H9 (cell line): ENCODE data around the gene KRTAP2-2. TPM values are rescaled to one million over a fixed set of nuclear protein-coding genes. Genes with fewer than 3 reads are reported as not detected.

Source experiments
- DNase-seq: peaks from one replicate; pipeline ENCODE4 v3.0.0-alpha.2; 2017
- H2AFZ ChIP-seq: one replicate; pipeline ENCODE4 v1.6.1; 2013; ENCODE audit warnings: mild to moderate bottlenecking, low read length, control low read depth, moderate library complexity
- H2AK5ac ChIP-seq: 2 replicates; pipeline ENCODE4 v1.6.1; 2013; ENCODE audit warnings: low read length, control low read depth, mixed read lengths; ENCODE audit not compliant: insufficient read length
- H2BK120ac ChIP-seq: one replicate; pipeline ENCODE4 v1.6.1; 2013; ENCODE audit warnings: low read depth, mild to moderate bottlenecking, low read length, control low read depth, inconsistent platforms; ENCODE audit not compliant: poor library complexity, severe bottlenecking
- H2BK12ac ChIP-seq: 2 replicates; pipeline ENCODE4 v1.6.1; 2013; ENCODE audit warnings: low read length, control low read depth, mixed read lengths, low read depth; ENCODE audit not compliant: insufficient read length
- H2BK15ac ChIP-seq: 2 replicates; pipeline ENCODE4 v1.6.1; 2013; ENCODE audit warnings: low read depth, low read length, control low read depth
- H2BK20ac ChIP-seq: one replicate; pipeline ENCODE4 v1.6.1; 2013; ENCODE audit warnings: low read depth, mild to moderate bottlenecking, low read length, control low read depth, inconsistent platforms; ENCODE audit not compliant: poor library complexity, severe bottlenecking
- H2BK5ac ChIP-seq: 2 replicates; pipeline ENCODE4 v1.6.1; 2013; ENCODE audit warnings: low read length, control low read depth, mixed read lengths; ENCODE audit not compliant: insufficient read length
- H3K14ac ChIP-seq: 2 replicates; pipeline ENCODE4 v1.6.1; 2013; ENCODE audit warnings: low read length, control low read depth; ENCODE audit not compliant: insufficient read depth
- H3K18ac ChIP-seq: 2 replicates; pipeline ENCODE4 v1.6.1; 2013; ENCODE audit warnings: low read depth, mild to moderate bottlenecking, mixed read lengths, low read length, control low read depth; ENCODE audit not compliant: insufficient read length
- H3K23ac ChIP-seq: 2 replicates; pipeline ENCODE4 v1.6.1; 2013; ENCODE audit warnings: low read length, control low read depth, mixed read lengths, low read depth; ENCODE audit not compliant: insufficient read length
- H3K23me2 ChIP-seq: 2 replicates; pipeline ENCODE4 v1.6.1; 2013; ENCODE audit warnings: low read depth, mild to moderate bottlenecking, mixed read lengths, low read length, control low read depth; ENCODE audit not compliant: insufficient read length, poor library complexity, severe bottlenecking
- H3K27ac ChIP-seq: 2 replicates; pipeline ENCODE4 v1.5.1; 2013; ENCODE audit warnings: low read length, control low read depth, mixed read lengths, low read depth; ENCODE audit not compliant: insufficient read length
- H3K27me3 ChIP-seq: 2 replicates; pipeline ENCODE4 v1.6.1; 2013; ENCODE audit warnings: low read length, control low read depth, inconsistent platforms; ENCODE audit not compliant: insufficient read depth
- H3K4ac ChIP-seq: 2 replicates; pipeline ENCODE4 v1.6.1; 2013; ENCODE audit warnings: low read depth, mild to moderate bottlenecking, control low read depth, inconsistent platforms, low read length, moderate library complexity
- H3K4me1 ChIP-seq: 2 replicates; pipeline ENCODE4 v1.6.1; 2013; ENCODE audit warnings: low read length, control low read depth, inconsistent platforms; ENCODE audit not compliant: insufficient read depth
- H3K4me2 ChIP-seq: 2 replicates; pipeline ENCODE4 v1.6.1; 2013; ENCODE audit warnings: low read length, control low read depth, mixed read lengths; ENCODE audit not compliant: insufficient read length, insufficient read depth
- H3K56ac ChIP-seq: 2 replicates; pipeline ENCODE4 v1.6.1; 2013; ENCODE audit warnings: low read depth, mild to moderate bottlenecking, mixed read lengths, low read length, control low read depth; ENCODE audit not compliant: insufficient read length
- H3K79me1 ChIP-seq: 2 replicates; pipeline ENCODE4 v1.6.1; 2013; ENCODE audit warnings: low read depth, mild to moderate bottlenecking, moderate library complexity, low read length, control low read depth, inconsistent platforms; ENCODE audit not compliant: insufficient read depth, poor library complexity, severe bottlenecking
- H3K79me2 ChIP-seq: 2 replicates; pipeline ENCODE4 v1.6.1; 2013; ENCODE audit warnings: low read length, control low read depth, inconsistent platforms; ENCODE audit not compliant: insufficient read depth
- H3K9ac ChIP-seq: 2 replicates; pipeline ENCODE4 v1.6.1; 2013; ENCODE audit warnings: low read length, control low read depth, mixed read lengths; ENCODE audit not compliant: insufficient read length; ENCODE audit errors: extremely low read depth
- H3K9me3 ChIP-seq: one replicate; pipeline ENCODE4 v1.6.1; 2013; ENCODE audit warnings: low read depth, low read length, inconsistent platforms; ENCODE audit not compliant: control insufficient read depth
- H3T11ph ChIP-seq: one replicate; pipeline ENCODE4 v1.6.1; 2013; ENCODE audit warnings: mild to moderate bottlenecking, low read length, control low read depth, inconsistent platforms
- H4K20me1 ChIP-seq: one replicate; pipeline ENCODE4 v1.6.1; 2013; ENCODE audit not compliant: control insufficient read depth, insufficient read length, insufficient read depth
- H4K5ac ChIP-seq: 2 replicates; pipeline ENCODE4 v1.6.1; 2013; ENCODE audit warnings: low read depth, mild to moderate bottlenecking, mixed read lengths, low read length, control low read depth; ENCODE audit not compliant: insufficient read length
- H4K8ac ChIP-seq: replicated peaks from 2 replicates; pipeline ENCODE4 v1.6.1; 2013; ENCODE audit warnings: low read length, control low read depth, mixed read lengths, low read depth; ENCODE audit not compliant: insufficient read length
- H4K91ac ChIP-seq: 2 replicates; pipeline ENCODE4 v1.6.1; 2013; ENCODE audit warnings: low read depth, mild to moderate bottlenecking, moderate library complexity, mixed read lengths, low read length, control low read depth; ENCODE audit not compliant: insufficient read length
- H3K27ac Mint-ChIP-seq, 3 experiments: 2 replicates in 2 of 3; 3 replicates in 1 of 3; pipeline ENCODE4 v1.8.0; 2020 to 2021; ENCODE audit warnings: mixed read lengths in 3 of 3, mild to moderate bottlenecking in 1 of 3, moderate library complexity in 1 of 3
- H3K27me3 Mint-ChIP-seq: 2 replicates; pipeline ENCODE4 v1.8.0; 2021; ENCODE audit warnings: low read depth, mild to moderate bottlenecking, moderate library complexity, mixed read lengths
- H3K36me3 Mint-ChIP-seq, 3 experiments: 2 replicates in 2 of 3; 3 replicates in 1 of 3; pipeline ENCODE4 v1.8.0; 2020 to 2021; ENCODE audit warnings: low read depth in 3 of 3, mixed read lengths in 3 of 3; ENCODE audit not compliant: insufficient read depth in 1 of 3
- H3K4me1 Mint-ChIP-seq, 2 experiments: 2 replicates each; pipeline ENCODE4 v1.8.0; 2020; ENCODE audit warnings: mixed read lengths in 2 of 2
- H3K4me3 Mint-ChIP-seq, 2 experiments: 2 replicates in 1 of 2; 3 replicates in 1 of 2; pipeline ENCODE4 v1.8.0; 2020 to 2021; ENCODE audit warnings: mild to moderate bottlenecking in 2 of 2, mixed read lengths in 2 of 2, moderate library complexity in 1 of 2
- H3K9me3 Mint-ChIP-seq, 2 experiments: 2 replicates in 1 of 2; 3 replicates in 1 of 2; pipeline ENCODE4 v1.8.0; 2020; ENCODE audit warnings: mild to moderate bottlenecking in 2 of 2, mixed read lengths in 2 of 2, moderate library complexity in 1 of 2
- CTCF ChIP-seq: fragments of 200-600 bp; sonication (generic); conservative IDR thresholded peaks from 3 replicates; pipeline ENCODE4 v1.8.0; 2021; ENCODE audit warnings: antibody characterized with exemption, mild to moderate bottlenecking
- WGBS: extraction: QIAGEN DNeasy Blood & Tissue Kit; methylation state at CpG from one replicate; pipeline ENCODE4 v1.1.7; 2013; ENCODE audit warnings: missing lambda C conversion rate, low lambda C conversion rate, mixed read lengths; ENCODE audit not compliant: insufficient read length; ENCODE audit errors: extremely low coverage; 5-methylcytosine and 5-hydroxymethylcytosine counted together
- total RNA-seq: library from RNA; stranded (reverse); gene quantifications from 2 replicates; pipeline ENCODE4 v1.2.1, GENCODE V29; 2021

The KRTAP2-2 gene
- total RNA-seq, 1 experiment from 2014 or later = not detected

- H3K9me3 Mint-ChIP-seq = no peaks in the 10 kb centered on the region
- no peak overlapping the region for H2BK12ac ChIP-seq
- no peak overlapping the region for H2BK20ac ChIP-seq
- H3K27me3 Mint-ChIP-seq = no peaks in the 10 kb centered on the region
- H4K91ac ChIP-seq = no peak overlapping the region
- no peaks in the 10 kb centered on the region for H3K9me3 ChIP-seq
- H3K23ac ChIP-seq = no peak overlapping the region
- no peaks in the 10 kb centered on the region for H3K27me3 ChIP-seq
- H2AFZ ChIP-seq = no peak overlapping the region
- no peak for DNase-seq
- H2AK5ac ChIP-seq = no peak overlapping the region
- H4K8ac ChIP-seq = no peak overlapping the region
- no peaks in the 10 kb centered on the region for H4K20me1 ChIP-seq
- no peak overlapping the region for H3K9ac ChIP-seq
- peaks cover 17 to 19% of the 10 kb centered on the region in 2 experiments for H3K4me1 Mint-ChIP-seq
- H3K4ac ChIP-seq = no peak overlapping the region
- H3K79me2 ChIP-seq = no peaks in the 10 kb centered on the region
- no peaks in the 10 kb centered on the region for H3K79me1 ChIP-seq
- H3K27ac Mint-ChIP-seq = no peak overlapping the region
- no peak overlapping the region for H3K4me3 Mint-ChIP-seq
- H3K36me3 Mint-ChIP-seq = no peaks in the 10 kb centered on the region
- no CpG with 5 or more reads among the region's 4 CpGs for WGBS
- no peak overlapping the region for H3K27ac ChIP-seq
- H4K5ac ChIP-seq = no peak overlapping the region
- no peak overlapping the region for H2BK15ac ChIP-seq
- no peak overlapping the region for H3T11ph ChIP-seq
- H3K18ac ChIP-seq = no peak overlapping the region
- no peaks in the 10 kb centered on the region for H3K23me2 ChIP-seq
- H3K4me1 ChIP-seq = no peaks in the 10 kb centered on the region; the same call in 1 of the 2 replicates
- H2BK120ac ChIP-seq = no peak overlapping the region
- TF ChIP-seq CTCF = no peak
- H2BK5ac ChIP-seq = no peak overlapping the region
- H3K14ac ChIP-seq = no peak overlapping the region
- no peak overlapping the region for H3K4me2 ChIP-seq
- H3K56ac ChIP-seq = no peak overlapping the region
Observed at GRCh38 chr17:41009301-41009760, 45.7 kb downstream of the KRTAP2-2 start.
